Fibroblast of pulmonary artery (primary cell): ENCODE data around the gene HOXB9.
A peak's percentile ranks its signal among the peaks of the same experiment; 100 is the strongest.

Source experiments
- DNase-seq: peaks from one replicate; pipeline ENCODE4 v3.0.0-alpha.2; 2010; ENCODE audit warnings: low read depth
- H3K4me3 ChIP-seq: replicated peaks from 2 replicates; pipeline ENCODE4 v1.5.1; 2011; ENCODE audit warnings: low read depth, mild to moderate bottlenecking, control low read depth, low read length, moderate library complexity
- TF ChIP-seq, protein P1 (sequence below): IDR thresholded peaks from 2 replicates; pipeline ENCODE4 v1.5.1; 2011; ENCODE audit warnings: mild to moderate bottlenecking, control low read depth, low read length, inconsistent platforms; ENCODE audit errors: missing control alignments

The HOXB9 gene

DNA sequence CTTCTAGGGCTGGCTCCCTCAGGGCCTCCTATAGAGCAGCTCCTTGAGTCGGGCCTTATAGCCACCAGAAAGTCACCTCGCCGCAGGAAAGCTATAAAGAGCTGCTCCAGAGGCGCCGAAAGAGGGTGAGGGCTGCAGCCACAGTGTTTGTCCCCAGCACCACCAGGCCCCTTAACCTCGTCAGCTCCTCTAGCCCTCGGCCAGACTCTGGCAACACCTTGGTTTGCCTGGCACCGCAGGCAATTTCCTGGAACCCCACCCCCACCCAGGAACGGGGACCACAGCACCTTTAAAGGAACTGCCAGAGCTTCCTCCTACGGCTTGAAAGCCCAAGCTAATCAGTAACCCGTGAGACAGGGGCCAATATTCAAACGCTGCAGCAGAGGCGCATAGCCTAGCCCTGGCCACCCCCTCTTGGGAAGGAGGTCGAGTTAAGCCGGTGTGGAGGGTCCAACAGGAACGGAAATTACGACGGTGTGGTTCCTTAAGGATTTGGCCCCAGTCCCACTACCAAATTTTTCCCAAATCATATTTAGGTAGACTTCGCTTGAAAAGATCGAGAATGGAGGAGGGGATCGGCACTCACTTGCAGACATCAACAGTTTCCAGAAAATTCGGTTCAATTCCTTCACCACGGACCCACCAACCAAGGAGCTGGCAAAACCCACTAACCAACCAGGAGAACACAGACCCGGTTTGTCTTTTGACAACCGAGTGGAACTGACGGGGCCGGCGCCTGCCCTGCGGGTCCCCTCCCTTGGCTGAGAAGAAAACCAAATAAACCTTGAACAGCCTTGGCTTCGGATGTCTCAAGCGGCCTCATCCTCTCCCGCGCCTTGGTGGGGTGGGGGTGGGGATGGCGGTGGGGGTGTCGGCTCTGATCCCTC, 24.4 kb downstream of the HOXB9 start:
- TF ChIP-seq, protein P1, sequence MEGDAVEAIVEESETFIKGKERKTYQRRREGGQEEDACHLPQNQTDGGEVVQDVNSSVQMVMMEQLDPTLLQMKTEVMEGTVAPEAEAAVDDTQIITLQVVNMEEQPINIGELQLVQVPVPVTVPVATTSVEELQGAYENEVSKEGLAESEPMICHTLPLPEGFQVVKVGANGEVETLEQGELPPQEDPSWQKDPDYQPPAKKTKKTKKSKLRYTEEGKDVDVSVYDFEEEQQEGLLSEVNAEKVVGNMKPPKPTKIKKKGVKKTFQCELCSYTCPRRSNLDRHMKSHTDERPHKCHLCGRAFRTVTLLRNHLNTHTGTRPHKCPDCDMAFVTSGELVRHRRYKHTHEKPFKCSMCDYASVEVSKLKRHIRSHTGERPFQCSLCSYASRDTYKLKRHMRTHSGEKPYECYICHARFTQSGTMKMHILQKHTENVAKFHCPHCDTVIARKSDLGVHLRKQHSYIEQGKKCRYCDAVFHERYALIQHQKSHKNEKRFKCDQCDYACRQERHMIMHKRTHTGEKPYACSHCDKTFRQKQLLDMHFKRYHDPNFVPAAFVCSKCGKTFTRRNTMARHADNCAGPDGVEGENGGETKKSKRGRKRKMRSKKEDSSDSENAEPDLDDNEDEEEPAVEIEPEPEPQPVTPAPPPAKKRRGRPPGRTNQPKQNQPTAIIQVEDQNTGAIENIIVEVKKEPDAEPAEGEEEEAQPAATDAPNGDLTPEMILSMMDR = no peak
- H3K4me3 ChIP-seq = no peak overlapping the region
- DNase-seq = no peak

DNA sequence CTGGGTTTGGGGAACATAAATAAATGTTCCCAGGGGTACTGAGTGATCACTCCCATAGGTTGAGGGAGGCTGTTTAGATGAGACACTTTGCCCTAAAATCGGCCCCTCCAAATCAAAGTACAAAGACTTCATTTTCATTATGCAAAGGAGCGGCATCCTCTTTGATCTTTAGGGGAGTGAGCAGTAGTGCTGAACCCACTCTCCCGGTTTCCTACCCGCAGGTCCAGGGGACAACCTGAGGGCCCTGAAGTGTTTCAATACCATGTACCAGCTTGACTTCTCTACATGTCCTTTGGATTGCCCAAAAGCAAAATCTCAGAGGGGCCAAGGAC, 25.0 kb downstream of the HOXB9 start:
- no peak overlapping the region for H3K4me3 ChIP-seq
- DNase-seq = no peak
- TF ChIP-seq, protein P1 = no peak

DNA sequence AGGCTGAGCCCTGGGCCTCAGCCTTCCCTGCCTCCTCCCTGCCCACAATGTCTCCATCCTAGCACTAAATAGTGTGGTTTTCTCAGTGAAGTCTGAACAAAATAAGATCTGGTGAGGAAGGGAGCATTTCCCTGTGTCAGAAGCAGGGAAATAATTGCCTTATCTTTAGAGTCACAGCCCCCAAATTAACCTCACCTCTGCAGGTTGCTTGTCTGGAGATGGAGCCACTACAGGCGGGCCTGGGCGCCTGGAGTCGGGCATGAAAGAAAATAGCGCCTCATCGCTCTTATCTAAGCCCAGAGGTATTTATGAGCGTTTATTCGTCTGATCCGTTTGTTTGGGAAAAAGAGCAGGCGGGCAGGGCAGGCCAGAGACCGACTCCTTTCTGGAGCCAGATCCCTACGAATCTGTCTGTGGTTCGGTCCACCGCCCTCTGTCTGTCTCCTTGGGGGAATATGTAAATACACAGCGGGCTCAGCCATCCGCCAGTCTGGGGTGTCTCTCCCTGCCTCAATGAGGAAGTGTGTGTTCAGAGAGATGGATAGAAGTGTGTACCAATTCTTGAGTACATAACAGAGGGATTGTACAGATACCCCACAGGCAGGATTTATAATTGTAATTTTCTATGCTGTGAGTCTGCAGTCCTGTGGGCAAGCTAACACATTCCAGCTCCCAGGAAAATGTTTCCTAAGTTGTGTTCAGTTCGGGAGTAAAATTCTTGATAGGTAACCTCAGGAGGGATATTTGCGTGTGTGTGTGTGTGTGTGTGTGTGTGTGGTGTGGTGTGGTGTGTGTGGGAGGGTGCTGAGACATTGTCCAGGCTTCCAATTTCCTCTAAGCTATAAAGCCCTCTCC, 25.7 kb downstream of the HOXB9 start:
- H3K4me3 ChIP-seq = no peak overlapping the region
- TF ChIP-seq, protein P1 = no peak
- DNase-seq = no peak

DNA sequence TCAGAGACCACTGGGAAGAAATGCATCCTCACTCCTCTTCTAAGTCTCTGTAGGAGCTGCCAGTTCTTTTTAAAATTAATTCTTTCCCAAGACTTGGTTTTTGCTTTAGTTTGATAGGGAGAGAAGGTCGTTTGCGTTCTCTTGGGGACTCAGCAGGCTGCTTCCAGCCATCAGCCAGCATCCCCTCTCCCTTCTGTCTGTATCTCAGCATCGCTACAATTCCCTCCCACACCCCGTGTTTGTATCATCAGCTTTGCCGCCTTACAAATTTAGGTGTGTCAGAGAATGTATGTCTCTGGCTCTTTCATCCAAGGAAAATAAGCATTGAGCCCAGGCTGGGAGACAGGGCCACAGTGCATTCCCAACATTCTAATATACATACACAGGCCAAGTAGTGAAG, 26.8 kb downstream of the HOXB9 start:
- no peak for DNase-seq
- TF ChIP-seq, protein P1 = no peak

DNA sequence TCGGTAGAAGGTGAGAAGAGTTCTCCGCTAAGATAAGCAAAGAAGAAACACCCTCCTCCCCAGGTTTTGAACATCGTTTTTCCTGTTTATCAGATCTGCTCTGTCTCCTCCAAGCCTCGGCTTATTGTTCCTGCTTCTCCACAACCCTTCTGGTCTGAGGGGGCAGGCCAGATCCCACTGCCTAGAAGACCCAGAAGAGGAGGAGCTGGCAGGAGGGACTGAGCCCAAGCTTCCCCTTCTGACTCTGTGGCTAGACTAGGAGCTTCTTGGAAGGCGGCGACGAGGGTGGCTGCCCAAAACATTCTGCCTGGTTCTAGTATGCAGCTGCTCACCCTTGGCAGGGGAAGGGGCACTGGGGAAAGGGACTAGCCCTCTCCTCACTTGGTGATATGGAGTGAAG, 27.4 kb downstream of the HOXB9 start:
- DNase-seq = no peak
- TF ChIP-seq, protein P1 = no peak
- H3K4me3 ChIP-seq = no peak overlapping the region

More for the DNA sequence above, 26.8 kb downstream of the HOXB9 start:
- H3K4me3 ChIP-seq = no peak overlapping the region

DNA sequence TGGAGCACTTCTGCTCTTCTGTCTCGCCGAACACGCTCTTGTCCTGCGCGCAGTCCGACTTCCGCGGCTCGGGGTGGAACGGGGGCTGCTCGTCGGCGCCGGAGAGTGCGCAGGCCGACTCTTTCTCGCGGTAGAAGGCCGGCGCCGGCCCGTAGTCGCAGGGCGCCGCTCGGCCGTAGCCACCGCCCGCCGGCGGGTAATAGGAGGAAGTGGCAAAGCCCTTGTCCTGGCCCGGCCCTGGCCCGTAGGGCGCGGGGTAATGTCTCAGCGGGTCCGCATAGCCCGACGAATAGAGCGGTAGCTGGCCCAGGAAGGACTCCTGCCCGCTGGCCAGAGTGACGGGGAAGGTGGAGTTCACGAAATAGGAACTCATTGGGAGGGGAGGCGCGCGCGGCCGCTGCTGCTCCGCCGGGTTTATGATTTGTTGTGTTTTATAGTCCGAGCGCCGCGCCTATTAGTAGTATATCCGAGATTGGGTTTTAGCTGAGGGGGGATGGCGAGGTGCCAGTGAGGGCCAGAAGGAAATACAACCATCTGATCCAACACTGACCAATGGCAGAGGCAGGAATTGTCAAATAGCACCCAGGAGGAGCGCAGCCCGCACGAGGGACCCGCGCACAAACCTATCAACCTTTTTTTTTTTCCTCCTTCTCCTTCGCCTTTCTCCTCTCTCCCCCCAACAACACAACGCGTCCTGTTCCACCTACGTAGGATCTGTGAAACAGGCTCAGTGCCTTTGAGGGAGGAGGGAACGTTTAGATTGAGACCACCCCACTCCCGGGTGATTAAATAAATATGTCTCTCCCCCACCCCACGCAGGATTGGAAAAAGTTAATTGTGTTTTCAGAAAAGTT, 28.2 kb downstream of the HOXB9 start:
- TF ChIP-seq, protein P1 = no peak
- no peak for DNase-seq
- peak overlapping the region; percentile 41 for H3K4me3 ChIP-seq
